Heart right ventricle (tissue), 16 donors: Measurements from ENCODE around the gene MAGEA1. TPM values are rescaled to one million over a fixed set of nuclear protein-coding genes. Genes with fewer than 3 reads are reported as not detected.
"Not testable (repeated sequence)": the region's sequence is repeated elsewhere in the genome, so short reads cannot be mapped to it uniquely, and the experiment has no call there.

Experiments used
- ATAC-seq, 8 donors: fragments of 200-7000 bp; cut with Tn5 transposase; one replicate each; pipeline ENCODE4 v1.9.1; 2020; ENCODE audit warnings: mild to moderate bottlenecking in 8 of 8, moderate library complexity in 8 of 8, moderate number of reproducible peaks in 1 of 8
- DNase-seq, 2 donors: peaks; one replicate each; pipeline ENCODE4 v3.0.0-alpha.2; 2020
- H3K27ac ChIP-seq, 10 donors: fragments of 200-600 bp; sonication (generic) in 2 of 10; one replicate each; pipeline versions ENCODE4 v1.5.0 to v1.8.0; 2020 to 2022; ENCODE audit warnings: mild to moderate bottlenecking in 3 of 10
- H3K27me3 ChIP-seq, 7 donors: fragments of 200-600 bp; one replicate each; pipeline ENCODE4 v1.8.0; 2021 to 2022; ENCODE audit warnings: mild to moderate bottlenecking in 2 of 7
- H3K36me3 ChIP-seq, 9 donors: fragments of 200-600 bp; sonication (generic) in 1 of 9; one replicate each; pipeline versions ENCODE4 v1.5.0 to v1.8.0; 2020 to 2022; ENCODE audit warnings: mild to moderate bottlenecking in 2 of 9
- H3K4me1 ChIP-seq, 9 donors: fragments of 200-600 bp; sonication (generic) in 1 of 9; one replicate each; pipeline versions ENCODE4 v1.5.0 to v1.8.0; 2020 to 2022; ENCODE audit warnings: mild to moderate bottlenecking in 4 of 9
- H3K4me3 ChIP-seq, 10 donors: fragments of 200-600 bp; sonication (generic) in 2 of 10; one replicate each; pipeline versions ENCODE4 v1.5.0 to v1.8.0; 2020 to 2022; ENCODE audit warnings: mild to moderate bottlenecking in 7 of 10, moderate library complexity in 2 of 10
- H3K9me3 ChIP-seq, 11 donors: fragments of 200-600 bp in 10 of 11; sonication (generic) in 2 of 11; one replicate each; pipeline versions ENCODE4 v1.5.0 to v1.8.0; 2013 to 2022; ENCODE audit warnings: mild to moderate bottlenecking in 2 of 11, control low read depth in 1 of 11, moderate library complexity in 1 of 11
- WGBS, 2 donors: extraction: QIAGEN DNeasy Blood & Tissue Kit; methylation state at CpG; one replicate each; pipeline ENCODE4 v1.1.7; 2013; ENCODE audit warnings: inconsistent platforms in 1 of 2; 5-methylcytosine and 5-hydroxymethylcytosine counted together
- intact Hi-C, 10 donors: fragments of 100-400 bp; cut with DNase I; formaldehyde crosslinking; loops; one replicate each; pipeline versions ENCODE4 v1.11.1 to v1.14.2; 2022
- polyA plus RNA-seq, 2 donors: library from polyadenylated mRNA; stranded (reverse); fragments of 200-250 nt; gene quantifications; one replicate each; pipeline ENCODE4 v1.2.3, GENCODE V29; 2013
- total RNA-seq, 10 donors: library from RNA; stranded (reverse); fragmentation: NEBNext Ultra II Directional in 3 of 10; extraction: Animal tissue kit (Norgen Biotek cat#: 25700) in 3 of 10; gene quantifications; one replicate each; pipeline versions ENCODE4 v1.2.1 to v1.2.4, GENCODE V29; 2021 to 2023
- TF ChIP-seq, protein P1 (sequence below), 9 donors: fragments of 200-600 bp; sonication (generic) in 2 of 9; IDR thresholded peaks; one replicate each; pipeline versions ENCODE4 v1.5.0 to v1.8.0; 2021 to 2022; ENCODE audit warnings: antibody characterized with exemption in 9 of 9, mild to moderate bottlenecking in 5 of 9, moderate library complexity in 1 of 9
- donor health status: Arrhythmogenic right ventricular cardiomyopathy.
- donor health status: ischemic (EF 13 %, LVEDD 7.1; RV severe dilation, severe dysfunction).
- donor health status: healthy with polysubstance abuse.
- donor health status: DM: no; HTN: yes; CAD: no.
- donor health status: DM: no; HTN: no; CAD: no.
- donor health status: ischemic (EF 25% LVEDD 6.9; RV normal size, moderate dysfunction).
- donor health status: ischemic (EF 25% LVEDD 5.7; RV mildly dilated, moderate dysfunction).
- donor health status: healthy.
- donor health status: DM: yes; HTN: yes; CAD: no.
- donor health status: Ischemic cardiomyopathy.
- donor health status: ischemic (EF 35%, LVEDD 5.7; RV mildly dilated, moderate dysfunction).
- donor health status: nonischemic (EF 11% LVEDD 7.7; RV severe dilation, severe dysfunction).
- donor health status: DM: yes; HTN: yes; CAD: no.
- donor health status: PGD.
- donor health status: ischemic (EF 29% LVEDD 5.4; RV normal size, mild dysfunction).
- donor health status: nonischemic (EF 23%, LVEDD 6.1; RV moderate dilation, normal function).

Gene MAGEA1
- total and polyA plus RNA-seq, 12 donors: not detected

GRCh38 chrX:153158319-153158718, 20.8 kb upstream of the MAGEA1 start:
- WGBS, 2 donors: 86 to 92% methylated on average over 6 to 7 of the region's 7 CpGs
- Histone ChIP-seq H3K27me3 (peaks cover 0 to 42% (median 0%) of the 10 kb centered on the region in 7 donors), H3K4me3 (no peak overlapping the region), H3K36me3 (no peaks in the 10 kb centered on the region), H3K9me3 (no peaks in the 10 kb centered on the region), H3K27ac (no peak overlapping the region), H3K4me1 (no peaks in the 10 kb centered on the region)
- intact Hi-C loops: no loop called here
- DNase-seq (no peak), ATAC-seq (no peak)
- TF ChIP-seq, protein P1, sequence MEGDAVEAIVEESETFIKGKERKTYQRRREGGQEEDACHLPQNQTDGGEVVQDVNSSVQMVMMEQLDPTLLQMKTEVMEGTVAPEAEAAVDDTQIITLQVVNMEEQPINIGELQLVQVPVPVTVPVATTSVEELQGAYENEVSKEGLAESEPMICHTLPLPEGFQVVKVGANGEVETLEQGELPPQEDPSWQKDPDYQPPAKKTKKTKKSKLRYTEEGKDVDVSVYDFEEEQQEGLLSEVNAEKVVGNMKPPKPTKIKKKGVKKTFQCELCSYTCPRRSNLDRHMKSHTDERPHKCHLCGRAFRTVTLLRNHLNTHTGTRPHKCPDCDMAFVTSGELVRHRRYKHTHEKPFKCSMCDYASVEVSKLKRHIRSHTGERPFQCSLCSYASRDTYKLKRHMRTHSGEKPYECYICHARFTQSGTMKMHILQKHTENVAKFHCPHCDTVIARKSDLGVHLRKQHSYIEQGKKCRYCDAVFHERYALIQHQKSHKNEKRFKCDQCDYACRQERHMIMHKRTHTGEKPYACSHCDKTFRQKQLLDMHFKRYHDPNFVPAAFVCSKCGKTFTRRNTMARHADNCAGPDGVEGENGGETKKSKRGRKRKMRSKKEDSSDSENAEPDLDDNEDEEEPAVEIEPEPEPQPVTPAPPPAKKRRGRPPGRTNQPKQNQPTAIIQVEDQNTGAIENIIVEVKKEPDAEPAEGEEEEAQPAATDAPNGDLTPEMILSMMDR (IDR thresholded peaks at IDR 0.05): no peak

DNA sequence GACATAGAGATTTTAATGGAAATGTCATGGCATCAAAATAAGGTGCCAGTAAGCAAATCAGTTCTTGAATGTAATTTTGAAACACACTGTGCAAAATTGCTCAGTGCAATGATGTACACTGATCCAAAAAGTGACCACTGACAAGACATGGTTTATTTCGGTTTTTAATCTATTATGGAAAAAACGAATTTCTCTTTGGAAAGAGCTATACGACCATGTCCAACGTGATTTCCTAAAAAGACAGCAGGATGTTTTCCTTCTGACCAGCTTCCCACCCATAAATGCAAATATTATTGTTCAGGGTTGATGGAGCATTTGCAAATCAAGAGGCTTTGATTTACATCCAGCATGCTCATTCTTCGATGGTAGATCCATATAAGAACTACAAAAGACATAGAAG, 17.1 kb upstream of the MAGEA1 start:
- 48 to 63% methylated on average over 5 of the region's 5 CpGs for WGBS, 2 donors
- Histone ChIP-seq H3K4me3 (no peak overlapping the region), H3K27me3 (peaks cover 0 to 28% (median 0%) of the 10 kb centered on the region in 7 donors), H3K36me3 (no peaks in the 10 kb centered on the region), H3K9me3 (no peaks in the 10 kb centered on the region), H3K4me1 (no peaks in the 10 kb centered on the region), H3K27ac (no peak overlapping the region)
- DNase-seq (no peak), ATAC-seq (no peak)
- TF ChIP-seq, protein P1 (IDR thresholded peaks at IDR 0.05): no peak
- intact Hi-C loops: loop anchor here in 1 of 10 donors (10.0 kb wide), 1 partner anchor 163 kb away; the partner anchor contains the start of gene PNMA6F

DNA sequence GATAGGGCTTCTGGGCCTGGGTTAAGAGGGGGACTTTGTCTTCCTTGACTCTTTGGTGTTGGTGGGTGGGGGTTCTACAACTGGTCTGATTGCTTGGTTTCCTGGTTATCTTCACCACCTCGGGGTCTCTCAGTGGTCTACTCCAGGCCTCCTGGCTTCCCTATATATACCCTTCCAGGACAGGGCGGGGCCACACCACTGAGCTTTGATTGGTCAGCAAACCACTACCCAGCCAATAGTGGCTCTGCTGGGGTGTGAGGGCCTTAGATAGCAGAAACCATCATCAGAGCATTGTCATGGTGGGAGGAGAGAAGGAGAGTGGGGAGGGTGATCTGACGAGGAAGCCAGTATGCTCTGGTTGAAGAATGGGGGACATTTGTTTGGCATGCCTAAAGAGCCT, 14.4 kb upstream of the MAGEA1 start:
- Histone ChIP-seq H3K4me1 (no peaks in the 10 kb centered on the region), H3K9me3 (no peaks in the 10 kb centered on the region), H3K4me3 (no peak overlapping the region), H3K27ac (no peak overlapping the region), H3K36me3 (no peaks in the 10 kb centered on the region), H3K27me3 (peaks cover 0 to 23% (median 0%) of the 10 kb centered on the region in 7 donors)
- TF ChIP-seq, protein P1 (IDR thresholded peaks at IDR 0.05): no peak
- ATAC-seq (no peak), DNase-seq (no peak)
- intact Hi-C loops: loop anchor here in 1 of 10 donors (10.0 kb wide), 1 partner anchor 160 kb away; the partner anchor contains the start of gene PNMA6F
- 84 to 87% methylated on average over 3 of the region's 3 CpGs for WGBS, 2 donors

DNA sequence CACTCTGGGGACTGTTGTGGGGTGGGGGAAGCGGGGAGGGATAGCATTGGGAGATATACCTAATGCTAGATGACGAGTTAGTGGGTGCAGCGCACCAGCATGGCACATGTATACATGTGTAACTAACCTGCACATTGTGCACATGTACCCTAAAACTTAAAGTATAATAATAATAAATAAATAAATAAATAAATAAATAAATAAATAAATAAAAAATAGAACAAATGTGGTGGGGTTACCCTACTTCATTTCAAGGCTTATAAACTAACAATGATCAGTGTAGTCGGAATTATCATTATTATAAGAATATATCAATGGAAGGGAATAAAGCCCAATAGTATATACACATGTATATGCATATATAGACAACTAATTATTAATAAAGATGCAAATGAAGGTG, 10.7 kb upstream of the MAGEA1 start:
- not testable (repeated sequence) for H3K36me3 ChIP-seq, ATAC-seq, H3K4me1 ChIP-seq, H3K27ac ChIP-seq, H3K4me3 ChIP-seq, DNase-seq, H3K9me3 ChIP-seq
- WGBS, 2 donors: 88% methylated on average over 1 of the region's 4 CpGs
- peaks cover 0 to 25% (median 0%) of the 10 kb centered on the region in 7 donors for H3K27me3 ChIP-seq
- intact Hi-C loops: loop anchor here in 1 of 10 donors (10.0 kb wide), 1 partner anchor 156 kb away; the partner anchor contains the start of gene PNMA6F

- TF ChIP-seq, protein P1 (IDR thresholded peaks at IDR 0.05): no peak
- intact Hi-C loops: no loop called here
- no peaks in the 10 kb centered on the region for H3K9me3 ChIP-seq
- no peak overlapping the region for H3K27ac ChIP-seq
- no peaks in the 10 kb centered on the region for H3K36me3 ChIP-seq
- H3K4me1 ChIP-seq: no peaks in the 10 kb centered on the region
- no peak for ATAC-seq
- DNase-seq: no peak
- peaks cover 0 to 8% (median 0%) of the 10 kb centered on the region in 7 donors for H3K27me3 ChIP-seq
- 72 to 100% methylated on average over 4 of the region's 4 CpGs for WGBS, 2 donors
- no peak overlapping the region for H3K4me3 ChIP-seq
Observed at GRCh38 chrX:153181822-153182221, 2.7 kb downstream of the MAGEA1 start.
